GM18499 (cell line): ENCODE results near the gene PLA2G6.
"Not testable (repeated sequence)": the region's sequence is repeated elsewhere in the genome, so short reads cannot be mapped to it uniquely, and the experiment has no call there.

Experiments used
- ATAC-seq: cut with Tn5 transposase; IDR thresholded peaks from one replicate; pipeline ENCODE4 v1.9.1; 2021; ENCODE audit warnings: moderate number of reproducible peaks; ENCODE audit not compliant: insufficient read depth, unreplicated experiment

PLA2G6 gene

GRCh38 chr22:38192475-38192863, 10.8 kb upstream of the PLA2G6 start:
- ATAC-seq: no peak

- ATAC-seq: no peak
These were observed 10.3 kb upstream of the PLA2G6 start for GRCh38 chr22:38191731-38192474.

GRCh38 chr22:38191055-38191454, 9.4 kb upstream of the PLA2G6 start:
- ATAC-seq: no peak

- ATAC-seq: no peak
These were observed 9.0 kb upstream of the PLA2G6 start for GRCh38 chr22:38190581-38190980.

DNA sequence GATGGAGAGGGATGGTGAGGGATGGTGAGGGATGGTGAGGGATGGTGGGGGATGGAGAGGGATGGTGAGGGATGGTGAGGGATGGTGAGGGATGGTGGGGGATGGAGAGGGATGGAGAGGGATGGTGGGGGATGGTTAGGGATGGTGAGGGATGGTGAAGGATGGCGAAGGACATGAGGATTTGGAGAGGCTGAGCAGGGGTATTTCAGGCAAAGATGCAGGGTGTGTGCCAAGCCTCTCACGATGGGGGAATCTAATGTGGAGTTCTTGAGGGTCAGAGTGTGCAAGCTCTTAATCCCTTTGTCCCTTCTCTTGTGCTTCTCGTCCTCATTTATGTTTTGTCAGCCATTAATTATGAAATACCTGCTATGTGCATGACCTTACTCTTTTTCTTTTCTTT, 7.5 kb upstream of the PLA2G6 start:
- ATAC-seq: no peak

DNA sequence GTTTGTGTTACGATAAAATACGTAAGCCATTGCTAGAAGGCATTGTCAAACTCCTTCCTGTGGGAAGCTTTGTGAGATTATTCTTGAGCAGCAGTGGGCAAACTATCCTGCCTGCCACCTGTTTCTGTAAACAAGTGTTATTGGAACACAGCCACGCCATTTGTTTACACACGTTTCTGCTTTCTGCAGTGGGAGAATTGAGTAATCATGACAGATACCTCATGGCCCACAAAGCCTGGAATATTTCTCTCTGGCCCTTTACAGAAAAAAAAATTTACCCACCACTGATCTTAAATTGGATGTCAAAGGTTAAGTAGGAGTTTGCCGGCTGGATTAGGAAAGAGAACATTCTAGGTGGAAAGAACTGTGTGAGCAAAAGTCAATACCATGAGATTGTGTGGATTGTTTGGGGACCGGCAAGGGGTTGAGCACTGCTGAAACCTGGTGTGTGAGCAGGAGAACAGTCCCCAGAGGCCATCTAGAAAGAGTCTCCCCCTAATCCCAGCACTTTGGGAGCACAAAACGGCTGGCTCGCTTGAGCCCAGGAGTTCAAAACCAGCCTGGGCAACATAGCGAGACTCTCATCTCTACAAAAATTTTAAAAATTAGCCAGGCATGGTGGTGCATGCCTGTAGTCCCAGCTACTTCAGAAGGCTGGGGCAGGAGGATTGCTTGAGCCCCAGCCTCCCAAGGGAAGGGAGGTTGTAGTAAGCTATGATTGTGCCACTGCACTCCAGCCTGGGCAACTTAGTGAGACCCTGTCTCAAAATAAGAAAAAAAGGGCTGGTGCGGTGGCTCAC, 6.0 kb upstream of the PLA2G6 start:
- ATAC-seq: no peak

- ATAC-seq: no peak
These were observed 4.8 kb upstream of the PLA2G6 start for GRCh38 chr22:38186429-38186828.

GRCh38 chr22:38184788-38185187, 3.2 kb upstream of the PLA2G6 start:
- no peak for ATAC-seq

- no peak for ATAC-seq
These were observed 683 bp downstream of the PLA2G6 start for GRCh38 chr22:38180841-38181452.

DNA sequence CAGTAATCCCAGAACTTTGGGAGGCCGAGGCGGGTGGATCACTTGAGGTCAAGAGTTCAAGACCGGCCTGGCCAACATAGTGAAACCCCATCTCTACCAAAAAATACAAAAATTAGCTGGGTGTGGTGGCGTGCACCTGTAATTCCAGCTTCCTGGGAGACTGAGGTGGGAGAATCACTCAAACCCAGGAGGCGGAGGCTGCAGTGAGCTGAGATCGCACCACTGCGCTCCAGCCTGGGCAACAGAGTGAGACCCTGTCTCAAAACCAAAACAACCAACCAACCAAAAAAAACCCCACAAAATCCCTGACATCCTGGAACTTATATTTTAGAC, 3.1 kb downstream of the PLA2G6 start:
- ATAC-seq: not testable (repeated sequence)

- ATAC-seq: no peak
These were observed 3.6 kb downstream of the PLA2G6 start for GRCh38 chr22:38177926-38178604.

DNA sequence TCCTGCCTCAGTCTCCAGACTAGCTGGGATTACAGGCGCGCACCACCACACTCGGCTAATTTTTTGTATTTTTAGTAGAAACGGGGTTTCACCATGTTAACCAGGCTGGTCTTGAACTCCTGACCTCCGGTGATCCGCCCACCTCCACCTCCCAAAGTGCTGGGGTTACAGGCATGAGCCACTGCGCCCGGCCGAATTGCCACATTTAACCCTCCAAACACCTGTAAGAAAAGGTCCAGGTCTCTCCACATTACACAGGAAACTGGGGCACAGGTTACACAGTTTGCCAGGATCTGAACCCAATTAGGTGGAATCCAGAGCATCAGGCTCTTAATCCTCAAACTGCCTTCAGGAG, 4.1 kb downstream of the PLA2G6 start:
- ATAC-seq: not testable (repeated sequence)

DNA sequence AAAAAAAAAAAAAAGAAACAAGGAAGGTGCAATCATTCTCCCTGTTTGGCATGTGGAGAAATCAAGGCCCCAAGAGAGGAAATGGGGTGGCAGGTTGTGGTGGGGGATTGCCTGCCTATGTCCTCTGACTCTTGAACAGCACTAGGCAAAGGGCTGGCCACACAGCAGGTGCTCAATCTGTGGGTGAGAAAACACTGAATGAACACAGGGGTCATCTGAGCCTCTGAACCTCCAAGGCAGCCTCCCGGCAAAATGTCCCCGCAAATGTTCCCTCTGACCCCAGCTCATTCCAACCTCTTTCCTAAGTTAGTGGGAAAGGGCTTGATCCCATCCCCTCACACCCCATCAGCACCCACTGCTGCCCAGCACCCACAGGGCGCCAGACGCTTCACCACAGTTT, 4.6 kb downstream of the PLA2G6 start:
- no peak for ATAC-seq

DNA sequence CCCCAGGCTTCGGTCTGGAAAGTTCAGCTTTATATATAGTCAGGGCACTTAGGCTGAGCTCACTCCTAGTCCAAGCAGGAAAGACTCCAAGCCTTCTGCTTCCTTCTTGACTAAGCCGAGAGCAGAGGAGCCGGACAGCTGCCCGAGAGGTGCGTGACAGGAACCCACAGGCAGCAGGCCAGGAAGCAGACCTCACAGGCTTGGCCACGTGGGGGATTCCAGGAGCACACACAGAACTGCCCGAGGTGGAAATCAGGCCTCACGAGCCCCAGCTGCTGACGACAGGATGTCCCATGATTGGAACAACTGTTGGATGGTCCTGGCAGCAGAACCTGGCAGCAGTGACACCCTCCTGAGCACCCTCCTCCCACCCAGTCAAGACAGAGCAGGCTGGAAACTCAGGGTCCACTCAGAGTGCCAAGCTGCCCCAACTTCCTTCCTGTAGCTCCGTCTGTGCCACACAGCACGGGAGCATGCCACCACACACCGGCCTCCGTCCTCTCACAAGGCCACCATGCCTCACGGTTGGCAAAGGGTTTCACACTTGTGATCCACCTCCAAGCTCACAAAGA, 5.4 kb downstream of the PLA2G6 start:
- no peak for ATAC-seq

- no peak for ATAC-seq
These were observed 6.2 kb downstream of the PLA2G6 start for GRCh38 chr22:38175206-38176118.

- no peak for ATAC-seq
These were observed 7.0 kb downstream of the PLA2G6 start for GRCh38 chr22:38174626-38175025.

GRCh38 chr22:38173641-38173906, 8.1 kb downstream of the PLA2G6 start:
- ATAC-seq: no peak

DNA sequence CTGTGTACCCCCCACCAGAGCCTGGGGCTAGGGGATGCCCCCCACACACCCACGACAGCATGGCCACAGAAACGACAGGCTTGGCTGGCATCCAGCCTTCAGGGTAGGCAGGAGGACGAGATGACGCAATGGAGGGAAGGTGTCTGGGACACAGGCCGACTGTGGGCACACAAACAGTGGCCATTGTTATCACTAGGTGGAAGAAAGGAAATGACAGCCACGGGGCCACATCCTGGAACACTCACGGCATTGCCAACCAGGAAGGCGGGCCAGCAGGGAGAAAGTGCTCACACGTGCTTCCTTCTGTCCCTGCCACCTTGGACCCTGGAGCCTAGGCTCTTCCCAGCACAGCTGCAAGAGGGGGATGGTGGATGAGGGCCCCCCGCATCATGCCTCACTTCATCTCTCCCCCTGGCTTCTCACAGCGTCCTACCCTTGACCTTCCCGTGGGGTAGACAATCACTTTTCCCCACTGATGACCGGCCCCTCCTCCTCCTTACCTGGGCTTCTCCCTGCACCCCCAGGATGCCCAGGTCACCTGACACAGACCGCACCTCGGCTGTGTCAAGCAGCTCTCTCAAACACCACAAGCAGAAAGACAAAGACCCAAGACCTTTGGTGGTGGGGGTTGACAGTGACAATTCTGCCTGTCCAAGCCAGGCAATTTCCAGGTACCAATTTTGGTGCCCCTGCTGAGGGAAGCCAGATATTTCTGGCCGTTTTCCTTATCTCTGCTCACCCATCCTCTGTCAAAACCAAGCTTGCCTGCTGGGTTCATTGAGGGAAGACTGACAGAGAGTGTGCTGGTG, 8.6 kb downstream of the PLA2G6 start:
- ATAC-seq: no peak
